ENCODE measurements around the gene TNFRSF13B. TPM values are rescaled to one million over a fixed set of nuclear protein-coding genes. Genes with fewer than 3 reads are reported as not detected.

Gene TNFRSF13B
- total and polyA plus RNA-seq, 10 of the 15 experiments (the other 5 are each of a cell fraction or from before 2014, with no cell fraction given), result 15.5 to 231 (median 119) TPM

GRCh38 chr17:16947470-16947869 lies 24.4 kb downstream of the TNFRSF13B start (continued):
- no peak for TF ChIP-seq ZNF687 (IDR thresholded peaks at IDR 0.05)
- 0 out of 2 replicates have a peak, but pooled peaks have one; percentile 12 for TF ChIP-seq MTA2 (IDR thresholded peaks at IDR 0.05; ENCODE audit: low read depth)
- TF ChIP-seq ATF7 (IDR thresholded peaks at IDR 0.05; ENCODE audit: low read depth), result peak; percentile 75
- no peak for TF ChIP-seq SRF (IDR thresholded peaks at IDR 0.05; ENCODE audit: low read depth in 2 of 2, low read length in 2 of 2)
- TF ChIP-seq USF1 (IDR thresholded peaks at IDR 0.05; ENCODE audit: borderline replicate concordance, extremely low read length, insufficient read depth, low read depth, low read length), result no peak
- no peak for TF ChIP-seq IRF3 (IDR thresholded peaks at IDR 0.05)
- TF ChIP-seq ZNF622 (IDR thresholded peaks at IDR 0.05), result no peak
- TF ChIP-seq MXI1 (IDR thresholded peaks at IDR 0.05; ENCODE audit: low read depth, low read length), result no peak
- no peak for TF ChIP-seq NFIC (IDR thresholded peaks at IDR 0.05; ENCODE audit: low read depth, low read length)
- peak; percentile 19; the same call in 1 of the 2 replicates for TF ChIP-seq YY1 (IDR thresholded peaks at IDR 0.05; ENCODE audit: low read depth, low read length)
- TF ChIP-seq NFYB (IDR thresholded peaks at IDR 0.05; ENCODE audit: insufficient read depth, low read depth, low read length), result peak; percentile 46; the same call in 1 of the 2 replicates
- no peak for TF ChIP-seq HCFC1 (IDR thresholded peaks at IDR 0.05; ENCODE audit: low read length)
- no peak for TF ChIP-seq RB1 (IDR thresholded peaks at IDR 0.05; ENCODE audit: borderline replicate concordance)
- TF ChIP-seq ELK1 (IDR thresholded peaks at IDR 0.05; ENCODE audit: low read depth, low read length), result no peak
- peak; percentile 31; the same call in 1 of the 2 replicates for TF ChIP-seq NBN (IDR thresholded peaks at IDR 0.05)
